ENCODE results near the gene ZMYND12. TPM values are rescaled to one million over a fixed set of nuclear protein-coding genes. Genes with fewer than 3 reads are reported as not detected.

The ZMYND12 gene
- total RNA-seq, 1 donor from 2014 or later, result 1.0 TPM

DNA sequence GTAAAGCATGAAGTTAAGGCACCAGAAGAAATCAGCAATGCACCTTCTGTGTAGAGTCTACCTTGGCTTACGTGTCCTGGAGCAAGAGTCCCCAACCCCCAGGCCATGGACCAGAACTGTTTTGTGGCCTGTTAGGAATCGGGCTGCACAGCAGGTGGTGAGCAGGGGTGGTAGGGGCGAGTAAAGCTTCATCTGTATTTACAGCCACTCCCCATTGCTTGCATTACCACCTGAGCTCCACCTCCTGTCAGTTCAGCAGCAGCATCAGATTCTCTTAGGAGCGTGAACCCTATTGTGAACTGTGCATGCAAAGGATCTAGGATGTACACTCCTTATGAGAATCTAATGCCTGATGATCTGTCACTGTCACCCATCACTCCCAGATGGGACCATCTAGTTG, 21.5 kb downstream of the ZMYND12 start:
- no peak for DNase-seq

DNA sequence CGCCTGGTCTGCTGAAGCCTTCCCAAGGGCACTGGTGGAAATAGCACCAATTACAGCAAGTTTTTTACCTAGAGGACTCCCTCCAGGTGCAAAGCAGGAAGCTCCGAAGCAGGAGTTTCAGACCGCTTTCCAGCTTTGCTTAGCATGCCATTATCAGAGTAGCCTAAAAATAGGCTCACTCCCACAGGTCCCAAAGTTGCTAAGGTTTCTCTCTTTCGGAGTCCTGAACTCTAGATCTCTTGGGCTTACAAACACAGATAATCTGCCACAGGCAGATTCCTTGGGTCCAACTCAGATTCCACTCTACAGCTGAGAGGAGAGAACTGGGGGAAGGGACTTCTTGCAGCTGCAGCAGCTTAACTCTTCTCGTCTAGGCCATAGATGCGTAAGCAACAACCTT, 22.5 kb downstream of the ZMYND12 start:
- no peak for DNase-seq

GRCh38 chr1:42432714-42433113, 23.1 kb downstream of the ZMYND12 start:
- no peak for DNase-seq

- no peak for DNase-seq
Measured at GRCh38 chr1:42431514-42431913, 24.3 kb downstream of the ZMYND12 start.

- peak; percentile 44 for DNase-seq
Measured at GRCh38 chr1:42430286-42431135, 25.3 kb downstream of the ZMYND12 start.

DNA sequence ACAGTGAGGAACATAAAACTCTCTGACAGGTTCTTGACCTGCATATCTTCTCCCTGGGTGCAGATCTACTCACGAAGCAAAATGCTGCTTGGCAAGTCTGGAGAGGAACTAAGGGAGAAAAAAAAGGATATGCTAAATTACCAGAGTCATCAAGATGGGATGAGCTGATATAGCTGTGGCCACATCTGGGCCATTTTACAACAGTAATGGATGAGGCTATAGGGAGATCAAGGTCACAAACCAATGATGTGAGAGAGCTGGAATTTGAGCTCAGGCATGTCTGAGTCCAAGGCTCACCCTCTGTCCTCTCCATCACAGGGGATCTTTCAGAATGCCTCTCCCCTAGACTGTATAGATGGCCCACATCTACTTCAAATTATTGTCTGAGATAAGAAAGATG, 26.2 kb downstream of the ZMYND12 start:
- no peak for DNase-seq

DNA sequence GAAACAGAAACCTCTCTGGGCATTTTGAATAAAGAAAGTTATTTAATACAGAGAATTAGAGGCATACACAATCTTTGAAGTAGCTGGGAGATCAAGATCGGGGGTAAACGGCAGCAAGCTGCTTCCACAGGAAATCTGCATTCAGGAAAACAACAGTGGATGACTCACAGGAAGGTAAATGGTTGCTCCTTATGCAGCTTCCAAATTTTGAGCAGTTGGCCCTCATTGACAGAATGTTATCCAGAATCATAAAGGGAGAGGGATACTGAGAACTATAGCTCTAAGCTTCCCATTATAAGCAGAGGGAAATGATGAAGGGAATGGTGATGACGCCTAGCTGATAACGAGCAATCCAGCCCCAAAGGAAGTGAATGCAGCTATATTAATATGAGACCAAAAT, 28.6 kb downstream of the ZMYND12 start:
- DNase-seq, result peak; percentile 86

DNA sequence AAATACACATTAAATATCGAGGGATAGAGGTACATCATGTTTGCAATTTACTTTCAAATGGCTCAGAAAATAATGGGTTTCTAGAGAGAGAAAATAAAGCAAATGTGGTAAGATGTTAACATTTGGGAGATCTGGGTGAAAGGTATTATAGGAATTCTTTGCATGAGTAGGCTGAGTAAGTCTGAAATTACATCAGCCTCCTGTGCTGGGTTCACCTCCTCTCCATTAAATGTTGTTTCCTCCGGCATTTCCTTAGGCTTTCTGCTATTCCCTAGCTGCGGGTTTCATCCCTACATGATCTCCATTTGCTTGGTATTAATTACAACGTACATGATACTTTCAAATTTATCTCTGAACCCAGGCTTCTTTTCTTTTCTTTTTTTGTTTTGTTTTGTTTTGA, 31.6 kb downstream of the ZMYND12 start:
- DNase-seq, result no peak

GRCh38 chr1:42423681-42424080, 32.1 kb downstream of the ZMYND12 start:
- no peak for DNase-seq

DNA sequence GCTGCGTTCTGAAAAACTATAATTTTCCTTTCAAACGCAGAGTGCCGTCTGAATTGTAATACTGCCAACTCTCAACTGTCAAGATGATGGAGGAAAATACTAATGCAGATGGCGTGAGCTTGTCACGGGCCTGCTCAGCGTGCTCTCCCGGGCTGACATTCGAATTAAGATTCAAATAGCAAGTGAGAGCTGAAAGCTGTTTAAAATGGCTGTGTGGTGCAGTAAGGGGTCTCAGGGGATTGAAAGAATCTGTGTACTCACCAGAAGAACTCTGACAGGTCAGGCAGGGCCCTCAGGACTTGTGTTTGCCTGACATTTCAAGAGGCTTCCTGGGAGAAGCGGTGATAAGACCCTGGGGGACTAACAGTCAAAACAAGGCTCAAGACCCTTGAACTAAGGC, 33.1 kb downstream of the ZMYND12 start:
- DNase-seq, result no peak

DNA sequence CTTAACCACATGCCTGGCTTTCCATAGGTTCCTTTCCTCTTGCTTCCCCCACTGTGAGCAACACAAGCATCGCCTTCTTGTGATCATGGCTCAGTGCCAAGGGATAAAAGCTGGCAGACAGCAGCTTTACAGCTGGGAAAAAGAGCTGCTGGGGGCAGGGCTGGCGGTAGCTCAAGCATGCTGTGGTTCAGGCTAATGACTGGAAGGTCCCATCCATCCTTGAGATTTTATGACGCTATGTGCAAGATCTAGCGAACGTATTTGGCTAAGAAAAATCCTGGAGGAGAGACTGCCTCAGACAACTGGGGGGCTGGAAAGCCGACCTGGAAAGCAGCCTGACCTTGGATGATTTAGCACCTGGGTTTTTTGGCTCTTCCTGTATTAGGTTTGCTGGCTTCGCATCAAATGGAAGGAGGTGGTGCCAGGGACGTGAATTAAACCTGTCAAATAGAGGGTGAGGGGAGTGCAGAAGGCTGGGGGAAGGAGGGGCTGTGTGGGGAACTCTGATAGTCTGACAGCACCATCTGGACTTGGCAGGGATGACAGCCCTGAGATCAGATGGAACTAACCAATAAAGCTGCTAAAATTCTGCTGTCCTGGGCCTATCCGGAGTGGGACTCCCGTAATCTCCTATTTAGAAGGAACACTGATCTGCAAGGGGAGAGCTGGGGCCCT, 34.8 kb downstream of the ZMYND12 start:
- peak; percentile 78 for DNase-seq

DNA sequence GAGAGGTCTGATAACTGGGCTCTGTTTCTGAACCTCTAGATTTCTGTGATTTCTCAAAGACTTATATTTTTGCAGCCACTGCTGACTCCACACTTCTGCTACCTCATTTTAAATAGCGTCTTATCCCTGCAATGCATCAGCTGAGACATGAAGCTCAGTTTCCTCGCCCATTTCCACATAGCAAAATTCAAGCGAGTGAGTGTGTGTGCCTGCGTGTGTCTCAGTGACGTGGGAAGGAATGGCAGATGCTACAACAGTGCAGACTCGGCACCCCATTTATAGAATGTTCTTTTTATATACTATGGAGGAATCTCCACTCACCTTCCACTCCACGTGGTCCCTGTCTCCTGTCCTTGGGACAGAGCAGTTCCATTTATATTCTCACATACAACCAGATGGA, 35.7 kb downstream of the ZMYND12 start:
- no peak for DNase-seq

GRCh38 chr1:42419126-42419821, 36.5 kb downstream of the ZMYND12 start:
- DNase-seq, result no peak

DNA sequence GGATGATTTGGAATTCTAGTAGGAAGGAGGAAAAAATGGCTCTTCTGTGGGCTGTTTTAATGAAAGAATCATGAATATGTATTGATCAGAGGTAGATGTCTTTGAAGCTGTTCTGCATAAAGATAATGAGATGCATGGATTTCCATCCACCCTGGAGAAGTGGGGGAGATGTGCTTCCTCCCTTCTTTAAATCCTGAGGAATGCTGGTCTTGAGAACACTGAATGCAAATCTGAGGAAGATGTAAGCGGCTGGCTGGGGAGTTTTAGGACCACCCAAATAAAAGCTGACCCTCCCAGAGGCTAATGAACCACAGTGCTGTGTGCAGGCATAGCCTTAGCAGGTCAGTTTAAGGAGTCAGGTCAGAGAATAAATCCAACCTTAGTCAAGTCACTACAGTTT, 37.3 kb downstream of the ZMYND12 start:
- no peak for DNase-seq

GRCh38 chr1:42417166-42417565, 38.7 kb downstream of the ZMYND12 start:
- no peak for DNase-seq

DNA sequence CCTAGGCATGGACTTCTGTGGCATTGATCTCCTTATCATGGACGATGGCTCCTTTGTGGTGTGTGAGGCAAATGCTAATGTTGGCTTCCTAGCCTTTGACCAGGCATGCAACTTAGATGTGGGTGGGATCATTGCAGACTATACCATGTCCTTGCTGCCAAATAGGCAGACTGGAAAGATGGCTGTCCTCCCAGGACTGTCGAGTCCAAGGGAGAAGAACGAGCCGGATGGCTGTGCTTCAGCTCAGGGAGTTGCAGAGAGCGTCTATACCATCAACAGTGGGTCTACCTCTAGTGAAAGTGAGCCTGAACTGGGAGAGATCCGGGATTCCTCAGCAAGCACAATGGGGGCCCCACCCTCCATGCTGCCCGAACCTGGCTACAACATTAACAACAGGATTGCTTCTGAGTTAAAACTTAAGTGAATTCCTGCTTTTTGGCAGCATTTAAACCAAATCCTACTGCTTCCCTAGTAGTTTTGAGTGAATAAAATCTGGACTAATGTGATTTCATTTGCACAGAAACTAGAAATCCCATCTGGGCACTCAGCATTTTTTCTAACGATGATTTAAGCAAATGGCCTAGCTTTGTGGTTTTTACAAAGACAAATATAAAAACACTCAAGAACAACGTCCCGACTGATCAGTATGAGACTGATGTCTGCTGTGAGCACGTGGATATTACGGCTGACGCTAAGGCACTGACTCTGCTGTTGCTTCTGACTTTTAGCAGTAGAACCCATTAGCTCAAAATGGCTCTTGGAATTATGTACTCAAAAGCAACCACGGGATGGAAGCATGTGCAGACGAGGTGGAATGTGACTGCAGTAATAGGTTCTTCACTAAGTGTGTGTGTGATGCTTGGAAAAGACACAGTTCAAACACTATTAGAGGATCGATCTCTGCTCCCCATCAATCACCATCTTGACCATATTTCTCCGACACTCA, 41.0 kb downstream of the ZMYND12 start:
- no peak for DNase-seq

DNA sequence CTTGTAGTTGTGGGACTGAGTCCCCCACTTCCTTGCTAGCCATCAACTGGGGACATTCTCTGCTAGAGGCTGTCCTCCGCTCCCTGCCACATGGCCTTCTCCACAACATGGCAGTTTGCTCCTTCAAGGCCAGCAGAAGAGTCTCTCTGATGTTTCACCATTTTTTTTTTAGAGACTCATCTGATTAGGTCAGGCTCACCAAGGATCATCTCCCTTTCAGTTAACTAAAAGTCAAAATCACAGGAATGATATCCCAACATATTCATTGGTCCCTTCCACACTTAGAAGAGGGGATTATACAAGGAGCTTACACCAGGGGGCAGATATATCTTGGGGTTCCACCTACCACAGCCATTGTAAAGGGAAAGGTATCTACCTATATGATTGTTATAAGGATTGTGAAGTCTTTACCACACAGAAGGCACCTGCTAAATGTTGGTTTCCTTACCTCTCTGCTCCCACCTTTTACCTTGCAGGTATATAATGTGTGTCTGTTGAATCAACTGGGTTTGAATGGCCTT, 51.9 kb downstream of the ZMYND12 start:
- DNase-seq, result peak; percentile 31

- no peak for DNase-seq
Measured at GRCh38 chr1:42399315-42400100, 56.3 kb downstream of the ZMYND12 start.

GRCh38 chr1:42392967-42393848, 62.6 kb downstream of the ZMYND12 start:
- no peak for DNase-seq

DNA sequence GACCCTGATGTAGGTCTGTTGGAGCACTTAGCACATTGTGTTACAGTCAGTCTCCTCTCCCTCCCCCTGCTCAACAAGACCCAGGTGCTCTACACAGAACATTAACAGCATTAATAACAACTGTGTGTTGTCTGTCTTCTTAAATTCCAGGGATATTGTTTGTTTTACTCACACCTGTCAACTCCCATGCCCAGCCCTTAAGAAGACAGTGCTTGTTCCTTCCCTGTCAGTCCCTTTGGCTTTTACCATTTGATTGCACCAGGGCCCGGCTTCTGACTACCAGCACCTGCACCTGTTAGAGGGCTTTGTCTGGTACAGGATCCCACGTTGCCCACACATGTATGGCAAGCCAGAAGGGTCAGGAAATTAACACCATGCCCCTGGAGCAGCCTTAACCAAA, 63.6 kb downstream of the ZMYND12 start:
- DNase-seq, result no peak
